Breast epithelium (tissue), 3 donors: ENCODE data around the gene MANSC1.

ENCODE experiments used
- CTCF ChIP-seq, 3 donors: fragments of 450-650 bp; IDR thresholded peaks; one replicate each; pipeline ENCODE4 v1.5.1; 2016 to 2017; ENCODE audit warnings: antibody characterized with exemption in 3 of 3, mild to moderate bottlenecking in 3 of 3, moderate library complexity in 3 of 3
- POLR2AphosphoS5 ChIP-seq, 3 donors: sonication (generic); formaldehyde crosslinking; IDR thresholded peaks; one replicate each; pipeline ENCODE4 v1.6.1; 2017; ENCODE audit warnings: antibody characterized with exemption in 3 of 3

GRCh38 chr12:12327802-12328201 is 22.2 kb downstream of the MANSC1 start:
- TF ChIP-seq POLR2AphosphoS5 (IDR thresholded peaks at IDR 0.05) (no peak), CTCF (IDR thresholded peaks at IDR 0.05) (peak; percentile 25 to 54 (median 49))
